ENCODE measurements around the gene ARHGEF17.

DNA sequence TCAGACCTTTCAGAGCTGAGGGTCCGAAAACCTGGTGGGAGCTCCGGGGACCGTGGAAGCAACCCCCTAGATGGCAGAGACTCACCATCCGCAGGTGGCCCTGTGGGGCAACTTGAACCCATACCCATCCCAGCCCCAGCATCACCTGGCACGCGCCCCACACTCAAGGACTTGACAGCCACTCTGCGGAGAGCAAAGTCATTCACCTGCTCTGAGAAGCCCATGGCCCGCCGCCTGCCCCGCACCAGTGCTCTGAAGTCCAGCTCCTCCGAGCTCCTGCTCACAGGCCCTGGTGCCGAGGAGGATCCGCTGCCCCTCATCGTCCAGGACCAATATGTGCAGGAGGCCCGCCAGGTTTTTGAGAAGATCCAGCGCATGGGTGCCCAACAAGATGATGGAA, 2.0 kb downstream of the ARHGEF17 start:
- TF ChIP-seq, protein P1, sequence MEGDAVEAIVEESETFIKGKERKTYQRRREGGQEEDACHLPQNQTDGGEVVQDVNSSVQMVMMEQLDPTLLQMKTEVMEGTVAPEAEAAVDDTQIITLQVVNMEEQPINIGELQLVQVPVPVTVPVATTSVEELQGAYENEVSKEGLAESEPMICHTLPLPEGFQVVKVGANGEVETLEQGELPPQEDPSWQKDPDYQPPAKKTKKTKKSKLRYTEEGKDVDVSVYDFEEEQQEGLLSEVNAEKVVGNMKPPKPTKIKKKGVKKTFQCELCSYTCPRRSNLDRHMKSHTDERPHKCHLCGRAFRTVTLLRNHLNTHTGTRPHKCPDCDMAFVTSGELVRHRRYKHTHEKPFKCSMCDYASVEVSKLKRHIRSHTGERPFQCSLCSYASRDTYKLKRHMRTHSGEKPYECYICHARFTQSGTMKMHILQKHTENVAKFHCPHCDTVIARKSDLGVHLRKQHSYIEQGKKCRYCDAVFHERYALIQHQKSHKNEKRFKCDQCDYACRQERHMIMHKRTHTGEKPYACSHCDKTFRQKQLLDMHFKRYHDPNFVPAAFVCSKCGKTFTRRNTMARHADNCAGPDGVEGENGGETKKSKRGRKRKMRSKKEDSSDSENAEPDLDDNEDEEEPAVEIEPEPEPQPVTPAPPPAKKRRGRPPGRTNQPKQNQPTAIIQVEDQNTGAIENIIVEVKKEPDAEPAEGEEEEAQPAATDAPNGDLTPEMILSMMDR (conservative IDR thresholded peaks at IDR 0.05 in 1 of 2, IDR thresholded peaks at IDR 0.05 in 1 of 2; ENCODE audit: extremely low read depth in 1 of 2, insufficient read depth in 1 of 2, low read depth in 1 of 2, low read length in 2 of 2): no peak
- TF ChIP-seq EZH2 (IDR thresholded peaks at IDR 0.05; ENCODE audit: borderline replicate concordance, low read length): no peak

Measured in mammary epithelial cell (primary cell).